ENCODE results near the gene USO1.

DNA sequence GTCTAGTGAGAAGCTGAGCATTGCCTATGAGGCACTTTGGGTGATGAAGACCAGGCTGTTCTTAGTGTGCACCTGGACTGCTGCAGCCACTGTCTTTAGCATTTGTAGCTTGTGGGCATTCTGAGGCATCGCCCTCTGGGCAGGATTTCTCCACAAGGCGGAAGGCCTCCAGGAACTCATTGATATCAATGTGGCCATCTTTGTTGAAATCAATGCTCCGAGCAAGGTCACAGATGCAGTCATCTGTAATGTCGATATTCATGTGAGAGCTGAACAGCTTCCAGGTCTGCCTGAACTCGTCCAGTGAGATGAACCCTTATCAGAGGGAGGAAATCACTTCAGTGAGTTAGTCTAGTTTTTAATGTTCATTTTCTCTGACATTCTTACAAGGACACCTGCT, 136.2 kb downstream of the USO1 start:
- TF ChIP-seq POLR2AphosphoS5 (IDR thresholded peaks at IDR 0.05; ENCODE audit: low read depth, low read length): no peak
- TF ChIP-seq TAF1 (IDR thresholded peaks at IDR 0.05; ENCODE audit: borderline replicate concordance, insufficient read depth, low read length): no peak
- no peak for TF ChIP-seq SIN3A (IDR thresholded peaks at IDR 0.05; ENCODE audit: borderline replicate concordance, insufficient read depth, low read length)

Measured in PFSK-1 (cell line).